GM12872 (cell line): ENCODE measurements around the gene RPL32.

Experiments
- CTCF ChIP-seq: IDR thresholded peaks from 3 replicates; pipeline ENCODE4 v1.5.1; 2011; ENCODE audit warnings: low read depth, mild to moderate bottlenecking, low read length, moderate library complexity; ENCODE audit not compliant: insufficient read depth

Gene RPL32

GRCh38 chr3:12815078-12815477, 26.3 kb downstream of the RPL32 start:
- no peak for TF ChIP-seq CTCF

GRCh38 chr3:12813967-12814366, 27.4 kb downstream of the RPL32 start:
- no peak for TF ChIP-seq CTCF

GRCh38 chr3:12812812-12813211, 28.6 kb downstream of the RPL32 start:
- no peak for TF ChIP-seq CTCF

- TF ChIP-seq CTCF: no peak
These were observed 30.4 kb downstream of the RPL32 start for GRCh38 chr3:12810961-12811360.

- TF ChIP-seq CTCF: peak; percentile 82
These were observed 31.2 kb downstream of the RPL32 start for GRCh38 chr3:12810013-12810780.

- no peak for TF ChIP-seq CTCF
These were observed 31.9 kb downstream of the RPL32 start for GRCh38 chr3:12809435-12809834.

GRCh38 chr3:12809001-12809400, 32.4 kb downstream of the RPL32 start:
- TF ChIP-seq CTCF: no peak

GRCh38 chr3:12808587-12808986, 32.8 kb downstream of the RPL32 start:
- no peak for TF ChIP-seq CTCF
